Activated CD4-positive, CD25-positive, alpha-beta regulatory T cell treated with anti-CD3 and anti-CD28 coated beads, Interleukin-2, amount 50 U/mL, for 16 hours (primary cell): ENCODE measurements around the gene DIAPH3.
"Not testable (repeated sequence)": the region's sequence is repeated elsewhere in the genome, so short reads cannot be mapped to it uniquely, and the experiment has no call there.

Experiments used
- DNase-seq: peaks from one replicate; pipeline ENCODE4 v3.0.0-alpha.2; 2020; ENCODE audit warnings: low read depth, low spot score

The DIAPH3 gene

GRCh38 chr13:60094385-60095088 is 69.2 kb downstream of the DIAPH3 start:
- DNase-seq: no peak

- DNase-seq: no peak
Measured at GRCh38 chr13:60093425-60094019, 70.2 kb downstream of the DIAPH3 start.

- DNase-seq: no peak
Measured at GRCh38 chr13:60091573-60091972, 72.2 kb downstream of the DIAPH3 start.

GRCh38 chr13:60090574-60090973 is 73.2 kb downstream of the DIAPH3 start:
- no peak for DNase-seq

GRCh38 chr13:60083780-60084179 is 79.9 kb downstream of the DIAPH3 start:
- not testable (repeated sequence) for DNase-seq

- no peak for DNase-seq
Measured at GRCh38 chr13:60080850-60081249, 82.9 kb downstream of the DIAPH3 start.

GRCh38 chr13:60078226-60078625 is 85.5 kb downstream of the DIAPH3 start:
- no peak for DNase-seq

- no peak for DNase-seq
Measured at GRCh38 chr13:60075850-60076249, 87.9 kb downstream of the DIAPH3 start.

- DNase-seq: no peak
Measured at GRCh38 chr13:60074397-60074796, 89.3 kb downstream of the DIAPH3 start.

GRCh38 chr13:60066226-60066625 is 97.5 kb downstream of the DIAPH3 start:
- DNase-seq: no peak

GRCh38 chr13:60062502-60062901 is 101.2 kb downstream of the DIAPH3 start:
- no peak for DNase-seq

- DNase-seq: no peak
Measured at GRCh38 chr13:60061737-60062136, 102.0 kb downstream of the DIAPH3 start.

- no peak for DNase-seq
Measured at GRCh38 chr13:60051754-60052285, 111.9 kb downstream of the DIAPH3 start.

- DNase-seq: not testable (repeated sequence)
Measured at GRCh38 chr13:60048353-60048752, 115.4 kb downstream of the DIAPH3 start.

- DNase-seq: no peak
Measured at GRCh38 chr13:60047918-60048317, 115.8 kb downstream of the DIAPH3 start.

- DNase-seq: no peak
Measured at GRCh38 chr13:60044321-60044720, 119.4 kb downstream of the DIAPH3 start.

GRCh38 chr13:60043262-60043661 is 120.5 kb downstream of the DIAPH3 start:
- no peak for DNase-seq

- not testable (repeated sequence) for DNase-seq
Measured at GRCh38 chr13:60040668-60041067, 123.1 kb downstream of the DIAPH3 start.

- no peak for DNase-seq
Measured at GRCh38 chr13:60035874-60036273, 127.9 kb downstream of the DIAPH3 start.

GRCh38 chr13:60032851-60033250 is 130.9 kb downstream of the DIAPH3 start:
- DNase-seq: no peak

- DNase-seq: no peak
Measured at GRCh38 chr13:60028021-60028420, 135.7 kb downstream of the DIAPH3 start.

- DNase-seq: no peak
Measured at GRCh38 chr13:60026286-60026685, 137.4 kb downstream of the DIAPH3 start.

- no peak for DNase-seq
Measured at GRCh38 chr13:60020288-60020687, 143.4 kb downstream of the DIAPH3 start.
